NCI-H446 (cell line): ENCODE results near the gene BTBD19.
"Not testable (repeated sequence)": the region's sequence is repeated elsewhere in the genome, so short reads cannot be mapped to it uniquely, and the experiment has no call there.

ENCODE experiments used
- DNase-seq, 2 experiments: peaks; one replicate each; lab custom pipeline; 2025; lab: John Stamatoyannopoulos, UW

BTBD19 gene

GRCh38 chr1:44808938-44809917 lies 905 bp downstream of the BTBD19 start:
- no peak for DNase-seq

GRCh38 chr1:44810101-44810761 lies 1.9 kb downstream of the BTBD19 start:
- DNase-seq: peak; percentile 31 to 86

- not testable (repeated sequence) for DNase-seq
Observed at GRCh38 chr1:44810762-44811105, 2.4 kb downstream of the BTBD19 start.

- DNase-seq: no peak
Observed at GRCh38 chr1:44811234-44811633, 2.9 kb downstream of the BTBD19 start.

- no peak for DNase-seq
Observed at GRCh38 chr1:44812822-44813543, 4.7 kb downstream of the BTBD19 start.

- DNase-seq: not testable (repeated sequence)
Observed at GRCh38 chr1:44815926-44816325, 7.6 kb downstream of the BTBD19 start.

GRCh38 chr1:44817307-44817706 lies 9.0 kb downstream of the BTBD19 start:
- no peak for DNase-seq

- DNase-seq: no peak
Observed at GRCh38 chr1:44817771-44818495, 9.6 kb downstream of the BTBD19 start.

GRCh38 chr1:44819196-44819607 lies 10.9 kb downstream of the BTBD19 start:
- DNase-seq: no peak

- no peak for DNase-seq
Observed at GRCh38 chr1:44819608-44820327, 11.4 kb downstream of the BTBD19 start.

GRCh38 chr1:44820328-44821239 lies 12.3 kb downstream of the BTBD19 start:
- DNase-seq: no peak

- no peak for DNase-seq
Observed at GRCh38 chr1:44821240-44821715, 13.0 kb downstream of the BTBD19 start.

GRCh38 chr1:44822131-44822701 lies 13.9 kb downstream of the BTBD19 start:
- DNase-seq: no peak

- no peak for DNase-seq
Observed at GRCh38 chr1:44822981-44823451, 14.7 kb downstream of the BTBD19 start.

GRCh38 chr1:44824392-44824791 lies 16.1 kb downstream of the BTBD19 start:
- not testable (repeated sequence) for DNase-seq

- DNase-seq: no peak
Observed at GRCh38 chr1:44826375-44827196, 18.3 kb downstream of the BTBD19 start.

- DNase-seq: no peak
Observed at GRCh38 chr1:44827197-44828002, 19.1 kb downstream of the BTBD19 start.
